Gastrocnemius medialis (tissue), 4 donors: ENCODE measurements around the gene DTNB. TPM values are rescaled to one million over a fixed set of nuclear protein-coding genes. Genes with fewer than 3 reads are reported as not detected.

Experiments used
- ATAC-seq, 2 donors: fragments of 150-250 bp; one replicate each; pipeline ENCODE4 v1.9.1; 2016
- DNase-seq, 2 donors: peaks; one replicate each; pipeline ENCODE4 v3.0.0-alpha.2; 2019
- H3K27ac ChIP-seq, 4 donors: fragments of 200-600 bp; sonication (generic); 1 replicate in 1 of 4; 2 replicates in 3 of 4; pipeline ENCODE4 v1.5.1; 2016 to 2018; ENCODE audit warnings: mild to moderate bottlenecking in 2 of 4, moderate library complexity in 1 of 4
- H3K27me3 ChIP-seq, 3 donors: fragments of 200-600 bp; sonication (generic) in 2 of 3; 1 replicate in 1 of 3; 2 replicates in 2 of 3; pipeline versions ENCODE4 v1.5.1 to v1.6.0; 2016 to 2019; ENCODE audit warnings: mild to moderate bottlenecking in 1 of 3, moderate library complexity in 1 of 3
- H3K36me3 ChIP-seq, 2 donors: fragments of 200-600 bp; sonication (generic) in 1 of 2; one replicate each; pipeline ENCODE4 v1.5.1; 2017 to 2018
- H3K4me1 ChIP-seq, 2 donors: fragments of 200-600 bp; sonication (generic) in 1 of 2; one replicate each; pipeline ENCODE4 v1.5.1; 2016 to 2017; ENCODE audit warnings: mild to moderate bottlenecking in 2 of 2
- H3K4me3 ChIP-seq, 4 donors: fragments of 200-600 bp; sonication (generic) in 3 of 4; 1 replicate in 1 of 4; 2 replicates in 3 of 4; pipeline ENCODE4 v1.5.1; 2016 to 2019; ENCODE audit warnings: mild to moderate bottlenecking in 2 of 4
- H3K9me3 ChIP-seq, 3 donors: fragments of 200-600 bp; sonication (generic) in 2 of 3; 1 replicate in 1 of 3; 2 replicates in 2 of 3; pipeline ENCODE4 v1.5.1; 2016 to 2019
- CTCF ChIP-seq, 5 experiments: fragments of 450-650 bp in 3 of 5; fragments of 200-600 bp in 2 of 5; sonication (generic) in 2 of 5; IDR thresholded peaks in 4 of 5; conservative IDR thresholded peaks in 1 of 5; 1 replicate in 4 of 5; 2 replicates in 1 of 5; pipeline ENCODE4 v1.5.1; 2016 to 2019; ENCODE audit warnings: antibody characterized with exemption in 5 of 5, mild to moderate bottlenecking in 3 of 5, moderate library complexity in 3 of 5
- POLR2A ChIP-seq, 2 donors: fragments of 450-650 bp; IDR thresholded peaks; one replicate each; pipeline ENCODE4 v1.6.1; 2017; ENCODE audit warnings: antibody characterized with exemption in 2 of 2, mild to moderate bottlenecking in 2 of 2, moderate library complexity in 2 of 2
- in situ Hi-C, 4 donors: fragments of 200-750 bp; cut with MboI; loops; one replicate each; pipeline versions ENCODE4 v1.15.0 to v1.8.0; 2017; ENCODE audit warnings: low sequenced_read_pairs in 4 of 4
- intact Hi-C: fragments of 100-400 bp; cut with DNase I; formaldehyde crosslinking; loops from one replicate; pipeline ENCODE4 v1.15.1; 2023; ENCODE audit warnings: low total_unique reads
- total RNA-seq, 4 donors: library from RNA; depleted of rRNA; stranded (reverse); fragments of >200 nt; gene quantifications; one replicate each; pipeline versions ENCODE4 v1.1.0 to v1.2.3, GENCODE V29; 2016

The DTNB gene
- total RNA-seq, 4 donors from 2014 or later, result 1.0 to 6.6 (median 4.1) TPM

GRCh38 chr2:25371253-25372241 is 301.8 kb downstream of the DTNB start:
- no peak overlapping the region for H3K4me3 ChIP-seq
- no peaks in the 10 kb centered on the region for H3K9me3 ChIP-seq
- no peaks in the 10 kb centered on the region for H3K36me3 ChIP-seq
- DNase-seq, result no peak
- in situ Hi-C loops (no loop called here), intact Hi-C loops (no loop called here)
- no peak overlapping the region for H3K27ac ChIP-seq
- H3K27me3 ChIP-seq, result no peaks in the 10 kb centered on the region
- H3K4me1 ChIP-seq, result peaks cover 4 to 11% of the 10 kb centered on the region in 2 donors
- no peak for TF ChIP-seq CTCF (IDR thresholded peaks at IDR 0.05 in 4 of 5, conservative IDR thresholded peaks at IDR 0.05 in 1 of 5)
- TF ChIP-seq POLR2A (IDR thresholded peaks at IDR 0.05), result no peak
- ATAC-seq, result no peak

GRCh38 chr2:25369876-25370275 is 303.5 kb downstream of the DTNB start:
- TF ChIP-seq CTCF (IDR thresholded peaks at IDR 0.05 in 4 of 5, conservative IDR thresholded peaks at IDR 0.05 in 1 of 5) (no peak), POLR2A (IDR thresholded peaks at IDR 0.05) (no peak)
- no peak for DNase-seq
- Histone ChIP-seq H3K27me3 (no peaks in the 10 kb centered on the region), H3K4me3 (no peak overlapping the region), H3K4me1 (peaks cover 0 to 9% of the 10 kb centered on the region in 2 donors), H3K27ac (no peak overlapping the region), H3K9me3 (no peaks in the 10 kb centered on the region), H3K36me3 (no peaks in the 10 kb centered on the region)
- in situ Hi-C loops (no loop called here), intact Hi-C loops (no loop called here)
- no peak for ATAC-seq

- Histone ChIP-seq H3K9me3 (no peaks in the 10 kb centered on the region), H3K4me1 (peaks cover 0 to 9% of the 10 kb centered on the region in 2 donors), H3K27ac (no peak overlapping the region), H3K36me3 (no peaks in the 10 kb centered on the region), H3K4me3 (no peak overlapping the region), H3K27me3 (no peaks in the 10 kb centered on the region)
- intact Hi-C loops (no loop called here), in situ Hi-C loops (no loop called here)
- DNase-seq (no peak), ATAC-seq (no peak)
- no peak for TF ChIP-seq CTCF (IDR thresholded peaks at IDR 0.05 in 4 of 5, conservative IDR thresholded peaks at IDR 0.05 in 1 of 5)
- no peak for TF ChIP-seq POLR2A (IDR thresholded peaks at IDR 0.05)
Measured at GRCh38 chr2:25369439-25369838, 303.9 kb downstream of the DTNB start.

- in situ Hi-C loops, result no loop called here
- TF ChIP-seq CTCF (IDR thresholded peaks at IDR 0.05 in 4 of 5, conservative IDR thresholded peaks at IDR 0.05 in 1 of 5) (no peak), POLR2A (IDR thresholded peaks at IDR 0.05) (no peak)
- intact Hi-C loops, result no loop called here
- DNase-seq (no peak), ATAC-seq (no peak)
- Histone ChIP-seq H3K36me3 (no peaks in the 10 kb centered on the region), H3K27me3 (no peaks in the 10 kb centered on the region), H3K4me3 (no peak overlapping the region), H3K9me3 (no peaks in the 10 kb centered on the region), H3K4me1 (peaks cover 0 to 8% of the 10 kb centered on the region in 2 donors), H3K27ac (no peak overlapping the region)
Measured at GRCh38 chr2:25368660-25369059, 304.7 kb downstream of the DTNB start.
